ENCODE measurements around the gene PITPNB. TPM values are rescaled to one million over a fixed set of nuclear protein-coding genes. Genes with fewer than 3 reads are reported as not detected.

Gene PITPNB
- total RNA-seq, 1 donor: 29.4 TPM

DNA sequence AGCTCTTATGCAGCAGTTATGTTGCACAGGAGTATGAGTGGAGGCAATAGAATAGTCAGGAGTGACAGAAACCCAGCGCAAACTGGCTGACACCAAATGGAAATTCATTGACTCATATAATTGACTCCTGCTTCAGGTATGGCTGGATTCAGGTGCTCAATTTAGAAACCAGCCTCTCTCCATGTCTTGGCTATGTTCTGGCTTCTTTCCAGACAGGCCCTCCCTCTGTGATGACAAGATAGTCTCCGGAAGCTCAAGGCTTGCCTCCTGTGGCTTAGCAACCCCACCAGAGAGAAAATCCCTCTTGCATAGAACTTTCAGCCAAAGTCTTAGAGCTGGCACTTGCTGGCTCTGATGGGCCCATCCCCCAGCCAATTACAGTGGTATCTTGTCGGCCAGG, 89.4 kb downstream of the PITPNB start:
- TF ChIP-seq, protein P1, sequence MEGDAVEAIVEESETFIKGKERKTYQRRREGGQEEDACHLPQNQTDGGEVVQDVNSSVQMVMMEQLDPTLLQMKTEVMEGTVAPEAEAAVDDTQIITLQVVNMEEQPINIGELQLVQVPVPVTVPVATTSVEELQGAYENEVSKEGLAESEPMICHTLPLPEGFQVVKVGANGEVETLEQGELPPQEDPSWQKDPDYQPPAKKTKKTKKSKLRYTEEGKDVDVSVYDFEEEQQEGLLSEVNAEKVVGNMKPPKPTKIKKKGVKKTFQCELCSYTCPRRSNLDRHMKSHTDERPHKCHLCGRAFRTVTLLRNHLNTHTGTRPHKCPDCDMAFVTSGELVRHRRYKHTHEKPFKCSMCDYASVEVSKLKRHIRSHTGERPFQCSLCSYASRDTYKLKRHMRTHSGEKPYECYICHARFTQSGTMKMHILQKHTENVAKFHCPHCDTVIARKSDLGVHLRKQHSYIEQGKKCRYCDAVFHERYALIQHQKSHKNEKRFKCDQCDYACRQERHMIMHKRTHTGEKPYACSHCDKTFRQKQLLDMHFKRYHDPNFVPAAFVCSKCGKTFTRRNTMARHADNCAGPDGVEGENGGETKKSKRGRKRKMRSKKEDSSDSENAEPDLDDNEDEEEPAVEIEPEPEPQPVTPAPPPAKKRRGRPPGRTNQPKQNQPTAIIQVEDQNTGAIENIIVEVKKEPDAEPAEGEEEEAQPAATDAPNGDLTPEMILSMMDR (IDR thresholded peaks at IDR 0.05; ENCODE audit: insufficient read depth, low read depth, low read length): no peak
- no peak overlapping the region for H3K4me3 ChIP-seq (ENCODE audit: low read depth, low read length)
- no peak for DNase-seq (ENCODE audit: low read depth)

DNA sequence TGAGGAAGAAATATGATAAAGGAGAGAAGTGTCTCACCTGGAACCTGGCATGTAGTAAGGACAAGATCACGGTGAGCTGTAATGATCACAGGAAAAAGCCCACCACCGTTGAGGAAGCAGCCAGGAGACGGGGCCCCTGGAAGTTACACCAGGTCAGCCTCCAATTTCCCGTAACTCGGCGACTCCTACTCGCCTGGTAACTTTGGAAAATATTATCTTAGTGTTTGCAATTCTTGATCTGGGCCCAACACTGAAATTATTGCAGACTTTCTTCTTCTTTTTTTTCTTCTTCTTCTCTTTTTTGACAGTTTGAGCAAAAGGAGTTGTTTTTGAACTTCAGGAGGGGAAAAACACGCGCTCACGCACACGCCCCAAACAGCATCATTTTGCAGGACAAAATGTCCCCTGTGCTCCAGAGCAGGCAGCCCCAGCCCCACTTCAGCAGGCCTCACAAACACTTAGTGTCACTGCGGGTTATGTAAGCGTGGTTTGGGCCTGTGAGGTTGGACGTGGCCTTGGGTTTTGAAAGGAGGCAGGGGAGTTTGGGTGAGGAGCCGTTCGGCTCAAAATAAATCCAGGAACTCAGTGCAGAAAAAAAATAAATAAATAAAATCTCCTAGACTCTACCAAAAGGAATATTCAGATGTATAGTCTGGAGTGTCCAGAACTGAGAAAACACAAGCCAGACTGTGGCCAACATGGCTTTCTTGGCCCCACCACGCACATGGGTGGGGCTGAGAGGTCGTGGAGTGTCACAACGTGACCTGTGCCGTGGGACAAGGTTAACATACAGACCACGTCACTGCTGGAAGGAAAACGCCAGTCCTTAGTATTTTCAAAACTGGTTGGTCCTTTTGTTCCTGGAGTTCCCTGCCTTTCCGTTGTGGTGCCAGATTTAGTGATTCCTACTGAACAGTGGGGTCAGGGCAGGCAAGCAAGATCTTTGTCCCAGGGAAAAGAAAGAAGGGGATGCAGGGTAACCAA, 91.2 kb downstream of the PITPNB start:
- no peak for DNase-seq (ENCODE audit: low read depth)
- H3K4me3 ChIP-seq (ENCODE audit: low read depth, low read length): no peak overlapping the region
- TF ChIP-seq, protein P1 (IDR thresholded peaks at IDR 0.05; ENCODE audit: insufficient read depth, low read depth, low read length): no peak

DNA sequence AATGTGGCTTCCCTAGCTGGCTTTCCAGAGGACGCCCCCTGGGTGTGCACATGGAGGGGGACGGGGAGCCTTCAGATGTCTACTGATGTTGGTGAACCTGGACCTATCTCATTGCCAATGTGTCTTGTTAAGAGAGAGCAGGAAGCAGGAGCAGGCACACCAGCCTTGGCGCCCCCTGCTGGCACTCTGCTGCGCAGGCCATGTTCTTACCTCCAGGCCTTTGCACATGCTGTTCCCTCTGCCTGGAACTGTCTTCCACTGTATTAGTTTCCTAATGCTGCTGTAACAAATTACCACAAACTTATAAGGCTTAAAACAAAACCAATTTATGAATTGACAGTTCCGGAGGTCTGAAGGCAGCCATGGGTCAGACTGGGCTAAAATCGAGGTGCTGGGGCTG, 93.9 kb downstream of the PITPNB start:
- TF ChIP-seq, protein P1 (IDR thresholded peaks at IDR 0.05; ENCODE audit: insufficient read depth, low read depth, low read length): peak; percentile 26
- no peak for DNase-seq (ENCODE audit: low read depth)
- no peak overlapping the region for H3K4me3 ChIP-seq (ENCODE audit: low read depth, low read length)

DNA sequence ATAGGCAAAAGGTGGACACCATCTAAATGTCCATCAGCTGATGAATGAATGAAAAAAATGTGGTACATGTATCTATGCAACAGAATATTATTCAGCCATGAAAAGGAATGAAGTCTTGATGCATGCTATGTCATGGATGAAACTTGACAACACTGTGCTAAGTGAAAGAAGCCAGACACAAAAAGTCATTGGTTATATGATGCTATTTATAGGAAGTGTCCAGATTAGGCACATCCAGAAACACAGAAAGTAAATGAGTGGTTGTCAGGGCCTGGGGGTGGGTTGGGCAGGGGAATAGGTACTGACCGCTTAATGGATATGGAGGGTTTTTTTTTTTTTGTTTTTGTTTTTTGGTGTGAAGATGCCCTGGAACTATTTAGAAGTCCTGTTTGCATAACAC, 95.8 kb downstream of the PITPNB start:
- H3K4me3 ChIP-seq (ENCODE audit: low read depth, low read length): no peak overlapping the region
- no peak for DNase-seq (ENCODE audit: low read depth)
- TF ChIP-seq, protein P1 (IDR thresholded peaks at IDR 0.05; ENCODE audit: insufficient read depth, low read depth, low read length): no peak

DNA sequence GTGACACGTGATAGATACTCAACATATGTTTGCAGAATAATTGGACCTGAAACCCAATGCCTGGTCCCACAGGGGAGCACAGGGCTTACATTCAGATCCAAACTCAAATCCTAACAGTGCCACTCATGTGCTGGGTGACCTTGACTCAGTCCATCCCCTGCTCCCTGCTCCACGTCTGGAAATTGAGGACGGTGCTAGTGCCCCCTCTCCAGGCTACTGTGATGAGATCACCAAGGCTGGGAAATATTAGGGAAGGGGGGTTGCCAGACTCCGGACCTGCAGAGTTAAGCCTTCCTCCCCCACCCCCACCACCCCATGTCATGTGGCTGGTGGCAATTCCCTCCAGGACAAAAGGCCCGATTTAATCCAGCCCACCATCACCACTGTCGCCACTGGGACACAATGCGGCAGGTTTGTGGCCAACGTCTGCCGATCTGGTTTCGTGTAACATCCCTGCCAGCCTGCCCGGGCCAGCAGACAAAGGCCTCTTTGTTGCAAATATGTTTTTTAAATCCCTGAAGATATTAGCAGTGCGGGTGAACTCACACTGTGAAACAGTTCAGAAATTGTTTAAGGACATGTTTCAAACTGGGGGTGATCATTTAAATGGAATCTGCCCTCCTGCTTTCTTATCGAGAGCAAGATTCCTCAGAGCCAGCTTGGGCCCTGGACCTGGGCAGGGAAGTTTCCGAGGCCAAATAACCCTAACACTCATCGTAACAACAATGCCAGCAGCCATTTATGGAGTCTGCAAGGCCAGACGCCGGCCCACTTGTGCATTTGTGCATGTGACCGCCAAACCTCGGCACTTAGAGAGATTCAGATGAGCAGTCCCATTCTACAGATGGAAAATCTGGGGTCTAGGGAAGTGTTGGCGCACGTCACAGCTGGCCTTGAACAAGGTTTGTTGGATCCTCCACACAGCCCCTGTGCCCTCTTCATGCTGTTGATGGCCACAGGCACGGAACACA, 97.9 kb downstream of the PITPNB start:
- TF ChIP-seq, protein P1 (IDR thresholded peaks at IDR 0.05; ENCODE audit: insufficient read depth, low read depth, low read length): no peak
- no peak for DNase-seq (ENCODE audit: low read depth)
- H3K4me3 ChIP-seq (ENCODE audit: low read depth, low read length): no peak overlapping the region

DNA sequence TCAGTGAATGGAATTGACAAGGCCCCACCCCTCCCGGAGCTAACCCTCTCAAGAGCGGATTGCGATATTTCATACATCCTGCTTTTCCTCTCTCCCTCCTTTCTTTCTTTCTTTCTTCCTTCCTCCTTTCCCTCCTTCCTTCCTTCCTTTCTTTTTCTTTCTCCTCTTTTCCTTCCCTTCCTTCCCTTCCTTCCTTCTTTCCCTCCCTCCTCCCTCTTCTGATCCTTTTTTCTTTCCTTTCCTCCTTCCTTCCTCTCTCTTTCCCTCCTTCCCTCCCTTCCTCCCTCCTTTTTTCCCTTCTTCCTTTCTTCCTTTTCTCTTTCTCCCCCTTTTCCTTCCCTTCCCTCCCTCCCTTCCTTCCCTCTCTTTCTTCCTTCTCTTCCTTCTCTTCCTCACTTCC, 102.5 kb downstream of the PITPNB start:
- TF ChIP-seq, protein P1 (IDR thresholded peaks at IDR 0.05; ENCODE audit: insufficient read depth, low read depth, low read length): no peak
- DNase-seq (ENCODE audit: low read depth): no peak
- no peak overlapping the region for H3K4me3 ChIP-seq (ENCODE audit: low read depth, low read length)

Data from fibroblast of villous mesenchyme (primary cell).